Esophagus squamous epithelium (tissue), 4 donors: ENCODE data around the gene DEF6.

Experiments used
- CTCF ChIP-seq, 6 experiments: fragments of 450-650 bp in 4 of 6; fragments of 200-600 bp in 2 of 6; sonication (generic) in 2 of 6; IDR thresholded peaks; one replicate each; pipeline ENCODE4 v1.5.1; 2016 to 2019; ENCODE audit warnings: antibody characterized with exemption in 6 of 6, mild to moderate bottlenecking in 4 of 6, moderate library complexity in 4 of 6
- POLR2A ChIP-seq, 4 donors: fragments of 450-650 bp; IDR thresholded peaks; one replicate each; pipeline ENCODE4 v1.6.1; 2017; ENCODE audit warnings: antibody characterized with exemption in 4 of 4, mild to moderate bottlenecking in 4 of 4, moderate library complexity in 3 of 4

GRCh38 chr6:35368038-35368887 is 70.6 kb downstream of the DEF6 start:
- no peak for TF ChIP-seq CTCF (IDR thresholded peaks at IDR 0.05)
- no peak for TF ChIP-seq POLR2A (IDR thresholded peaks at IDR 0.05)
